Calu3 (cell line): ENCODE measurements around the gene SPTSSB. TPM values are rescaled to one million over a fixed set of nuclear protein-coding genes. Genes with fewer than 3 reads are reported as not detected.

Experiments
- BruUV-seq: library from RNA; stranded (reverse); fragments of 400-500 nt; replicated peaks from 2 replicates; lab custom pipeline; 2021; lab: Mats Ljungman, UMichigan
- CTCF ChIA-PET: fragments of 300-600 bp; sonication (Branson Sonifier 250); formaldehyde crosslinking; loops from one replicate; lab custom pipeline; 2022; ENCODE audit warnings: antibody characterized with exemption; lab: Charles Lee
- DNase-seq: peaks from one replicate; pipeline ENCODE4 v3.0.0; 2022
- H3K27ac Mint-ChIP-seq: one replicate; pipeline ENCODE4 v1.8.0; 2022; ENCODE audit warnings: mixed read lengths; ENCODE audit not compliant: unreplicated experiment
- H3K27me3 Mint-ChIP-seq: one replicate; pipeline ENCODE4 v1.8.0; 2022; ENCODE audit warnings: mixed read lengths; ENCODE audit not compliant: unreplicated experiment
- H3K36me3 Mint-ChIP-seq: one replicate; pipeline ENCODE4 v1.8.0; 2022; ENCODE audit warnings: mild to moderate bottlenecking, moderate library complexity, mixed read lengths; ENCODE audit not compliant: insufficient read depth, unreplicated experiment
- H3K4me1 Mint-ChIP-seq: one replicate; pipeline ENCODE4 v1.8.0; 2022; ENCODE audit warnings: mild to moderate bottlenecking, low read depth, mixed read lengths; ENCODE audit not compliant: unreplicated experiment
- H3K4me3 Mint-ChIP-seq: one replicate; pipeline ENCODE4 v1.8.0; 2022; ENCODE audit warnings: mild to moderate bottlenecking, low read depth, moderate library complexity, mixed read lengths; ENCODE audit not compliant: unreplicated experiment
- H3K9me3 Mint-ChIP-seq: one replicate; pipeline ENCODE4 v1.8.0; 2022; ENCODE audit warnings: low read depth, mixed read lengths; ENCODE audit not compliant: unreplicated experiment
- intact Hi-C: fragments of 100-400 bp; cut with micrococcal nuclease; formaldehyde crosslinking; loops from one replicate; pipeline ENCODE4 v1.10.0; 2022; ENCODE audit not compliant: unreplicated experiment
- total RNA-seq: library from RNA; stranded (reverse); gene quantifications from 2 replicates; pipeline ENCODE4 v1.2.3, GENCODE V29; 2022
- TF ChIP-seq, protein P1 (sequence below): fragments of 200-600 bp; IDR thresholded peaks from one replicate; pipeline ENCODE4 v1.8.0; 2022; ENCODE audit warnings: antibody characterized with exemption; ENCODE audit not compliant: unreplicated experiment

Gene SPTSSB
- total RNA-seq, 1 experiment from 2014 or later = 8.1 TPM

DNA sequence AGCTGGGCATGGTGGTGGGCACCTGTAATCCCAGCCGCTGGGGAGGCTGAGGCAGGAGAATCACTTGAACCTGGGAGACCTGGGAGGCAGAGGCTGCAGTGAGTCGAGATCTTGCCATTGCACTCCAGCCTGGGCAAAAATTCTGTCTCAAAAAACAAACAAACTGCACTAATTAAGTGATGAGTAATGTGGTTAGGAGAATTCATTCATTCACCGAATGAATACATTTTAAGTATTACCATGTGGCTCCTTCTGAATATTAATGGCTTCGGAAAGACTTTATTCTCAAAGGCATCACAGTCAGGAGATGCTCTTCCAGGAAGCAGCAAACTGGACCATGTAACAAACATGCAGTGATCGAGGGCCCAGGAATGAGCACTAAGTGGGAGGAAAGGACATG lies 23.6 kb downstream of the SPTSSB start:
- Mint-ChIP-seq H3K9me3 (no peaks in the 10 kb centered on the region), H3K27ac (no peak overlapping the region), H3K4me1 (peaks cover 38% of the 10 kb centered on the region), H3K36me3 (peaks cover 5% of the 10 kb centered on the region), H3K27me3 (no peaks in the 10 kb centered on the region), H3K4me3 (no peak overlapping the region)
- intact Hi-C loops = no loop called here
- TF ChIP-seq, protein P1, sequence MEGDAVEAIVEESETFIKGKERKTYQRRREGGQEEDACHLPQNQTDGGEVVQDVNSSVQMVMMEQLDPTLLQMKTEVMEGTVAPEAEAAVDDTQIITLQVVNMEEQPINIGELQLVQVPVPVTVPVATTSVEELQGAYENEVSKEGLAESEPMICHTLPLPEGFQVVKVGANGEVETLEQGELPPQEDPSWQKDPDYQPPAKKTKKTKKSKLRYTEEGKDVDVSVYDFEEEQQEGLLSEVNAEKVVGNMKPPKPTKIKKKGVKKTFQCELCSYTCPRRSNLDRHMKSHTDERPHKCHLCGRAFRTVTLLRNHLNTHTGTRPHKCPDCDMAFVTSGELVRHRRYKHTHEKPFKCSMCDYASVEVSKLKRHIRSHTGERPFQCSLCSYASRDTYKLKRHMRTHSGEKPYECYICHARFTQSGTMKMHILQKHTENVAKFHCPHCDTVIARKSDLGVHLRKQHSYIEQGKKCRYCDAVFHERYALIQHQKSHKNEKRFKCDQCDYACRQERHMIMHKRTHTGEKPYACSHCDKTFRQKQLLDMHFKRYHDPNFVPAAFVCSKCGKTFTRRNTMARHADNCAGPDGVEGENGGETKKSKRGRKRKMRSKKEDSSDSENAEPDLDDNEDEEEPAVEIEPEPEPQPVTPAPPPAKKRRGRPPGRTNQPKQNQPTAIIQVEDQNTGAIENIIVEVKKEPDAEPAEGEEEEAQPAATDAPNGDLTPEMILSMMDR = no peak
- no peak for DNase-seq
- BruUV-seq = no TSS peak
- CTCF ChIA-PET = no interaction called here

DNA sequence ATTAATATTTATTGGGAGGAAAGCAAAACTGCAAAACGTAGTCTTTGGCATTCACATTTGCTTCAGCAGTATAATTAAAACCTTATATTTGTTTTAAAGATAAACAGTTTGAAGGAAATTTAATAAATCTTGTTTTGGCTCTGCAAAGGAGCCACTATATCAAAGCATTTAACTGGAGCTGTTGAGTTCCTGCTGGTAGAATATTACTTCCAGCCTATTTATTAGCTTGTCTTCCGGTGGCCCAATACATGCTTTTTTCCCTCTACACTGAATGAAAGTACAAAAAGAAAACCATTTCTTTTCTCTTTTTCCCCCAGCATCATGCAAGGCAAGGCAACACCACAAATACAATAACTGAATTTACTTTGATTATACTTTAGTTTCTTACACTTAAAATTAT lies 26.3 kb downstream of the SPTSSB start:
- H3K4me3 Mint-ChIP-seq = no peak overlapping the region
- H3K36me3 Mint-ChIP-seq = peaks cover 3% of the 10 kb centered on the region
- no peaks in the 10 kb centered on the region for H3K27me3 Mint-ChIP-seq
- no peak overlapping the region for H3K27ac Mint-ChIP-seq
- CTCF ChIA-PET = no interaction called here
- peaks cover 17% of the 10 kb centered on the region for H3K4me1 Mint-ChIP-seq
- H3K9me3 Mint-ChIP-seq = no peaks in the 10 kb centered on the region
- no peak for DNase-seq
- intact Hi-C loops = no loop called here
- BruUV-seq = no TSS peak
- TF ChIP-seq, protein P1 = no peak

DNA sequence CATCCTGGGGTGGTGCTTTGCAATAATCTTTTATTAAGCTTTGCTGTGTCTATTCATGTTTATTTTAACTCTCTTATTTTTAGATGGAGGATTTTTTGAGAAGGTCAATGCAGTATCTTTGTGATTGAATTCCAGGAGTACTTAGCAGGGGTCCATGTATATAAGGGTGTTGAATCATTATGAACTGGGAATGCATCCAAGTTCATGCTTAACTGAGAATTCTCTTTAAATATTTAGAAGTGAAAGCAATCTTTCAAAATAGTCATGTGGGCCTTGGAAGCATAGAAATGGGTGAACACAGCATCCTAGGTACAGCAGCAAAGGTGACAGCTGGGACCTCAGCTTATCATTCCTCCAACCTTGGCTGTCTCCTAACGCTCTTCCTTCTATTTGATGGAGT lies 27.3 kb downstream of the SPTSSB start:
- TF ChIP-seq, protein P1 = no peak
- H3K27ac Mint-ChIP-seq = no peak overlapping the region
- no peaks in the 10 kb centered on the region for H3K27me3 Mint-ChIP-seq
- H3K9me3 Mint-ChIP-seq = no peaks in the 10 kb centered on the region
- H3K4me1 Mint-ChIP-seq = peaks cover 7% of the 10 kb centered on the region
- CTCF ChIA-PET = no interaction called here
- no TSS peak for BruUV-seq
- H3K4me3 Mint-ChIP-seq = no peak overlapping the region
- no peaks in the 10 kb centered on the region for H3K36me3 Mint-ChIP-seq
- DNase-seq = no peak
- intact Hi-C loops = no loop called here

DNA sequence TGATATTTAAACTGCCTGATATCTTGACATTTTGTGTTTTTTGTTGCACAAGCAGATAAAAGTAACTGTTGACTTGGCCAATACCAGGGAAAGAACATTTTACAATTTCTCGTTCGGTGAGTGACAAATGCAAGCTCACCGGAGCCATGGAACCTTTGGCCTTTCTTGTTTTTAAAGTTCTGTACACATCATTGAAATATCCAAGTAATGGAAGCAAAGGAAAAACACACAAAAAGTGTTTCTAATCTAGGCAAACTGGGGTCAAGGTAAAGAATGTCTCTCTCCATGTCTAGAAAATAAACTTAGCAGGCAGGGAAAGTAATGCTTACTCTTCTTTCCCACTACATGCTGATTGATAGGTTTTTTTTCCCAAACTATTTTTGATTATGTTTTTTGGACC lies 27.8 kb downstream of the SPTSSB start:
- no peak overlapping the region for H3K27ac Mint-ChIP-seq

More for the DNA sequence above, 27.8 kb downstream of the SPTSSB start:
- Mint-ChIP-seq H3K4me1 (peaks cover 2% of the 10 kb centered on the region), H3K27me3 (no peaks in the 10 kb centered on the region), H3K36me3 (no peaks in the 10 kb centered on the region), H3K9me3 (no peaks in the 10 kb centered on the region), H3K4me3 (no peak overlapping the region)
- TF ChIP-seq, protein P1 = no peak
- intact Hi-C loops = no loop called here
- no peak for DNase-seq
- no TSS peak for BruUV-seq
- CTCF ChIA-PET = no interaction called here
